K562 (cell line): ENCODE data around the gene TRAF7. TPM values are rescaled to one million over a fixed set of nuclear protein-coding genes. Genes with fewer than 3 reads are reported as not detected.
"Not testable (repeated sequence)": the region's sequence is repeated elsewhere in the genome, so short reads cannot be mapped to it uniquely, and the experiment has no call there.

Source experiments
- ATAC-seq: fragments of 200-7000 bp; cut with Tn5 transposase; 3 replicates; pipeline ENCODE4 v1.9.1; 2020; ENCODE audit warnings: moderate library complexity
- BruUV-seq: library from RNA; stranded (reverse); fragments of 400-500 nt; replicated peaks from 2 replicates; lab custom pipeline; 2021; lab: Mats Ljungman, UMichigan
- CTCF ChIA-PET: fragments of 300-600 bp; formaldehyde crosslinking; extraction: SDS; loops from one replicate; lab custom pipeline; 2021; ENCODE audit warnings: low intra/inter-chr PET ratio; lab: Yijun Ruan, JAX
- POLR2A ChIA-PET: fragments of 300-600, 350-650 bp; sonication (Branson Sonifier 250); formaldehyde crosslinking; extraction: SDS; loops from one replicate; lab custom pipeline; 2021; ENCODE audit warnings: antibody characterized with exemption, inconsistent platforms; lab: Yijun Ruan, JAX
- DNase-seq, 4 experiments: peaks; one replicate each; pipeline versions ENCODE4 v3.0.0 to v3.0.0-alpha.2; 2011 to 2018; ENCODE audit warnings: low spot score in 3 of 4, mixed read lengths in 3 of 4; ENCODE audit errors: extremely low read depth in 1 of 4
- FAIRE-seq: peaks from 2 replicates; lab custom pipeline; 2011; peaks lifted over from hg19 to GRCh38; lab: Jason Lieb, UNC
- H2AFZ ChIP-seq: 2 replicates; pipeline ENCODE4 v1.6.0; 2011; ENCODE audit warnings: low read depth, low read length, control low read depth, inconsistent platforms
- H3K27ac ChIP-seq: fragments of 200-600 bp; 3 replicates; pipeline ENCODE4 v1.8.0; 2011; ENCODE audit warnings: low read depth, mild to moderate bottlenecking, control low read depth, inconsistent platforms, low read length, moderate library complexity, mixed read lengths; ENCODE audit errors: extremely low read depth
- H3K27me3 ChIP-seq, 2 experiments: fragments of 300-600 bp in 1 of 2; 2 replicates in 1 of 2; 3 replicates in 1 of 2; pipeline versions ENCODE4 v1.6.0 to v1.8.0; 2011; ENCODE audit warnings: inconsistent platforms in 2 of 2, low read length in 2 of 2, mild to moderate bottlenecking in 1 of 2, mixed read lengths in 1 of 2, moderate library complexity in 1 of 2; ENCODE audit not compliant: control insufficient read depth in 2 of 2, insufficient read depth in 2 of 2
- H3K36me3 ChIP-seq: fragments of 300-600 bp; 3 replicates; pipeline ENCODE4 v1.8.0; 2011; ENCODE audit warnings: mild to moderate bottlenecking, low read length, inconsistent platforms; ENCODE audit not compliant: control insufficient read depth, insufficient read depth
- H3K4me1 ChIP-seq, 2 experiments: fragments of 200-600 bp in 1 of 2; replicated peaks in 1 of 2; 2 replicates in 1 of 2; 3 replicates in 1 of 2; pipeline versions ENCODE4 v1.5.1 to v1.8.0; 2011; ENCODE audit warnings: inconsistent platforms in 2 of 2, low read length in 2 of 2, mild to moderate bottlenecking in 1 of 2, mixed read lengths in 1 of 2, moderate library complexity in 1 of 2; ENCODE audit not compliant: control insufficient read depth in 2 of 2, insufficient read depth in 2 of 2
- H3K4me2 ChIP-seq: 2 replicates; pipeline ENCODE4 v1.6.1; 2011; ENCODE audit warnings: low read length, control low read depth, inconsistent platforms, mixed read lengths; ENCODE audit not compliant: insufficient read depth
- H3K4me3 ChIP-seq: fragments of 200-600 bp; sonication (generic), shearing (Covaris generic); 2 replicates; pipeline ENCODE4 v1.5.1; 2016; ENCODE audit warnings: control low read depth, inconsistent platforms
- H3K79me2 ChIP-seq: fragments of 200-600 bp; 3 replicates; pipeline ENCODE4 v1.8.0; 2011; ENCODE audit warnings: low read length, inconsistent platforms; ENCODE audit not compliant: control insufficient read depth, insufficient read depth
- H3K9ac ChIP-seq, 2 experiments: 2 replicates each; pipeline versions ENCODE4 v1.6.0 to v1.6.1; 2011; ENCODE audit warnings: low read depth in 2 of 2, low read length in 2 of 2, control low read depth in 1 of 2, inconsistent platforms in 1 of 2, mild to moderate bottlenecking in 1 of 2, mixed read lengths in 1 of 2; ENCODE audit not compliant: insufficient read depth in 1 of 2
- H3K9me1 ChIP-seq: one replicate; pipeline ENCODE4 v1.6.0; 2011; ENCODE audit warnings: inconsistent platforms, mild to moderate bottlenecking, low read length, moderate library complexity; ENCODE audit not compliant: control insufficient read depth, insufficient read depth
- H3K9me3 ChIP-seq: replicated peaks from 2 replicates; pipeline ENCODE4 v1.5.1; 2011; ENCODE audit warnings: low read depth, low read length, inconsistent platforms; ENCODE audit not compliant: control insufficient read depth, insufficient read depth
- H4K20me1 ChIP-seq: replicated peaks from 2 replicates; pipeline ENCODE4 v1.6.1; 2011; ENCODE audit warnings: low read length, inconsistent platforms, mixed read lengths; ENCODE audit not compliant: control insufficient read depth, insufficient read depth
- BHLHE40 ChIP-seq: IDR thresholded peaks from 2 replicates; pipeline ENCODE4 v1.6.1; 2011; ENCODE audit warnings: low read length, improper control_type of control experiment
- ESRRA ChIP-seq: fragments of 450-650 bp; IDR thresholded peaks from 2 replicates; pipeline ENCODE4 v1.6.1; 2014; ENCODE audit warnings: low read depth, mild to moderate bottlenecking, moderate library complexity, borderline replicate concordance
- HDAC2 ChIP-seq: fragments of 450-650 bp; IDR thresholded peaks from 2 replicates; pipeline ENCODE4 v1.6.1; 2016; ENCODE audit warnings: mild to moderate bottlenecking
- KLF1 ChIP-seq: fragments of 450-650 bp; IDR thresholded peaks from 2 replicates; pipeline ENCODE4 v1.6.1; 2016; ENCODE audit warnings: missing genetic modification characterization, missing compliant biosample characterization
- L3MBTL2 ChIP-seq: fragments of 450-650 bp; IDR thresholded peaks from 2 replicates; pipeline ENCODE4 v1.6.1; 2016; ENCODE audit warnings: mild to moderate bottlenecking, moderate library complexity
- NFIC ChIP-seq: fragments of 450-650 bp; IDR thresholded peaks from 2 replicates; pipeline ENCODE4 v1.6.1; 2017; ENCODE audit warnings: mild to moderate bottlenecking, inconsistent platforms
- NRF1 ChIP-seq, 2 experiments: fragments of 450-650 bp; IDR thresholded peaks in 1 of 2; conservative IDR thresholded peaks in 1 of 2; 2 replicates each; pipeline ENCODE4 v1.6.1; 2014; ENCODE audit warnings: mild to moderate bottlenecking in 2 of 2
- PKNOX1 ChIP-seq: fragments of 450-650 bp; IDR thresholded peaks from 2 replicates; pipeline ENCODE4 v1.6.1; 2016
- POLR2G ChIP-seq: fragments of 200-400 bp; formaldehyde crosslinking; IDR thresholded peaks from 2 replicates; pipeline ENCODE4 v1.6.1; 2017; ENCODE audit warnings: low read depth, mild to moderate bottlenecking, antibody characterized with exemption, low read length, moderate library complexity
- RB1 ChIP-seq: fragments of 450-650 bp; IDR thresholded peaks from 2 replicates; pipeline ENCODE4 v1.6.1; 2017; ENCODE audit warnings: low read depth, mild to moderate bottlenecking
- SMARCA4 ChIP-seq: fragments of 450-650 bp; IDR thresholded peaks from 2 replicates; pipeline ENCODE4 v1.6.1; 2016
- SOX6 ChIP-seq: fragments of 450-650 bp; IDR thresholded peaks from 2 replicates; pipeline ENCODE4 v1.6.1; 2014; ENCODE audit warnings: mild to moderate bottlenecking
- SP1 ChIP-seq: sonication (generic); formaldehyde crosslinking; IDR thresholded peaks from 2 replicates; pipeline ENCODE4 v1.8.1; 2022; ENCODE audit warnings: mild to moderate bottlenecking, missing genetic modification reagents
- TFAP4 ChIP-seq: sonication (generic); formaldehyde crosslinking; IDR thresholded peaks from 2 replicates; pipeline ENCODE4 v1.8.0; 2022; ENCODE audit warnings: missing genetic modification reagents, mild to moderate bottlenecking, moderate library complexity, borderline replicate concordance
- ZBTB2 ChIP-seq: fragments of 450-650 bp; IDR thresholded peaks from 2 replicates; pipeline ENCODE4 v1.6.1; 2016; ENCODE audit warnings: antibody characterized with exemption
- WGBS: fragments of 100-300 bp; shearing (Covaris generic); methylation state at CpG from one replicate; pipeline ENCODE4 v1.1.6; 2016; ENCODE audit warnings: low coverage, mixed read lengths; ENCODE audit not compliant: insufficient coverage; ENCODE audit errors: missing lambda C conversion rate; 5-methylcytosine and 5-hydroxymethylcytosine counted together
- in situ Hi-C: fragments of 300-500 bp; cut with MboI; formaldehyde crosslinking; loops from 4 replicates; pipeline ENCODE4 v1.15.0; 2018; ENCODE audit warnings: inconsistent platforms, mixed read lengths
- intact Hi-C: fragments of 100-400 bp; cut with micrococcal nuclease; formaldehyde crosslinking; loops from 2 replicates; pipeline ENCODE4 v1.14.2; 2022
- polyA plus RNA-seq, 8 experiments: library from polyadenylated mRNA; depleted of rRNA in 4 of 8; stranded (reverse) in 5 of 8; unstranded in 3 of 8; fragments of >200 nt; fragmentation: Nextera tagmentation in 2 of 8; fragmentation: Illumina TruSeq in 1 of 8; extraction: Ambion mirVana in 2 of 8; extraction: Trizol in 1 of 8; gene quantifications; 2 replicates each; pipeline versions ENCODE4 v1.2.1 to v1.2.3, GENCODE V29; 2011 to 2014; ENCODE audit warnings: inconsistent platforms in 1 of 8, missing spikeins in 1 of 8
- total RNA-seq, 7 experiments: library from RNA; depleted of rRNA in 6 of 7; stranded (reverse); fragments of >200 nt in 6 of 7; fragmentation: Illumina TruSeq in 2 of 7; extraction: Trizol in 2 of 7; gene quantifications; 2 replicates each; pipeline versions ENCODE4 v1.2.1 to v1.2.3, GENCODE V29; 2011 to 2021; ENCODE audit warnings: low replicate concordance in 1 of 7
- TF ChIP-seq, protein P1 (sequence below), 2 experiments: fragments of 450-650 bp; conservative IDR thresholded peaks; 2 replicates each; pipeline ENCODE4 v1.6.1; 2017; ENCODE audit warnings: mild to moderate bottlenecking in 2 of 2, moderate library complexity in 2 of 2
- TF ChIP-seq, protein P2 (sequence below): sonication (generic); formaldehyde crosslinking; IDR thresholded peaks from 2 replicates; pipeline ENCODE4 v1.9.0; 2022; ENCODE audit warnings: mild to moderate bottlenecking, missing genetic modification reagents

TRAF7 gene
- total and polyA plus RNA-seq, 9 of the 15 experiments (the other 6 are each of a cell fraction or from before 2014, with no cell fraction given) = 1.1 to 113 (median 41.6) TPM

- intact Hi-C loops, BruUV-seq, H4K20me1 ChIP-seq, H3K79me2 ChIP-seq, H3K9me1 ChIP-seq, H3K36me3 ChIP-seq, H3K9me3 ChIP-seq, in situ Hi-C loops, H3K27me3 ChIP-seq: not testable (repeated sequence)
- peak; percentile 89 for ATAC-seq
- peak within 1 kb of the TSS; percentile 63; the same call in 1 of the 2 replicates for H3K4me2 ChIP-seq
- POLR2A ChIA-PET = interaction anchor here (0.5 to 0.7 kb wide), 3 partner anchors 19 to 383 kb away, joined by 3 to 5 read pairs (median 3); partner anchors contain the start of genes RPS2 and TRAF7
- 0 out of 3 replicates have a peak within 1 kb of the TSS, but pooled peaks have one; percentile 46 for H3K27ac ChIP-seq
- peak within 1 kb of the TSS; percentile 57 to 89 for H3K9ac ChIP-seq
- peak within 1 kb of the TSS; percentile 86 for H2AFZ ChIP-seq
- DNase-seq = peak; percentile 47 to 89 (median 51)
- H3K4me1 ChIP-seq = peaks cover 0 to 10% of the 10 kb centered on the region in 2 experiments; a peak in 3 of 5 replicates
- peak; percentile 85 for FAIRE-seq
- CTCF ChIA-PET = interaction anchor here (0.6 kb wide), 1 partner anchor 13 kb away, joined by 3 read pairs; no protein-coding TSS in a partner anchor
- peak within 1 kb of the TSS; percentile 42 for H3K4me3 ChIP-seq
- WGBS = under 1% methylated on average over 20 of the region's 81 CpGs
- TF ChIP-seq NRF1 (conservative IDR thresholded peaks at IDR 0.05 in 1 of 2, IDR thresholded peaks at IDR 0.05 in 1 of 2) (peak; percentile 91 to 92), ZBTB2 (peak; percentile 55; the same call in 1 of the 2 replicates), PKNOX1 (0 out of 2 replicates have a peak, but pooled peaks have one; percentile 34), HDAC2 (peak; percentile 45; the same call in 1 of the 2 replicates), SOX6 (peak; percentile 49; the same call in 1 of the 2 replicates), POLR2G (peak; percentile 78), NFIC (peak; percentile 72), RB1 (0 out of 2 replicates have a peak, but pooled peaks have one; percentile 21), SMARCA4 (0 out of 2 replicates have a peak, but pooled peaks have one; percentile 12), TFAP4 (CRISPR knock-in tag) (peak; percentile 73; the same call in 1 of the 2 replicates), SP1 (CRISPR knock-in tag) (peak; percentile 82), ESRRA (peak; percentile 41; the same call in 1 of the 2 replicates), L3MBTL2 (peak; percentile 61), KLF1 (tag) (peak; percentile 23; the same call in 1 of the 2 replicates), BHLHE40 (peak; percentile 87)
- TF ChIP-seq, protein P1, sequence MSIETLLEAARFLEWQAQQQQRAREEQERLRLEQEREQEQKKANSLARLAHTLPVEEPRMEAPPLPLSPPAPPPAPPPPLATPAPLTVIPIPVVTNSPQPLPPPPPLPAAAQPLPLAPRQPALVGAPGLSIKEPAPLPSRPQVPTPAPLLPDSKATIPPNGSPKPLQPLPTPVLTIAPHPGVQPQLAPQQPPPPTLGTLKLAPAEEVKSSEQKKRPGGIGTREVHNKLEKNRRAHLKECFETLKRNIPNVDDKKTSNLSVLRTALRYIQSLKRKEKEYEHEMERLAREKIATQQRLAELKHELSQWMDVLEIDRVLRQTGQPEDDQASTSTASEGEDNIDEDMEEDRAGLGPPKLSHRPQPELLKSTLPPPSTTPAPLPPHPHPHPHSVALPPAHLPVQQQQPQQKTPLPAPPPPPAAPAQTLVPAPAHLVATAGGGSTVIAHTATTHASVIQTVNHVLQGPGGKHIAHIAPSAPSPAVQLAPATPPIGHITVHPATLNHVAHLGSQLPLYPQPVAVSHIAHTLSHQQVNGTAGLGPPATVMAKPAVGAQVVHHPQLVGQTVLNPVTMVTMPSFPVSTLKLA (conservative IDR thresholded peaks at IDR 0.05) = peak; percentile 32 to 77; a peak in 2 of 4 replicates
- TF ChIP-seq, protein P2, sequence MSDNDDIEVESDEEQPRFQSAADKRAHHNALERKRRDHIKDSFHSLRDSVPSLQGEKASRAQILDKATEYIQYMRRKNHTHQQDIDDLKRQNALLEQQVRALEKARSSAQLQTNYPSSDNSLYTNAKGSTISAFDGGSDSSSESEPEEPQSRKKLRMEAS (CRISPR knock-in tag) = peak; percentile 67
These were observed 19.7 kb upstream of the TRAF7 start, which contains the start of gene PKD1 for GRCh38 chr16:2135770-2136490. TSS of gene PKD1 (minus strand) at chr16:2135898. CDS start at chr16:2135689, 209 bp downstream.
